Breast epithelium (tissue), 4 donors: ENCODE measurements around the gene KMT2A. TPM values are rescaled to one million over a fixed set of nuclear protein-coding genes. Genes with fewer than 3 reads are reported as not detected.

Experiments used
- DNase-seq, 2 donors: peaks; one replicate each; pipeline ENCODE4 v3.0.0-alpha.2; 2019; ENCODE audit warnings: low spot score in 2 of 2
- H3K27ac ChIP-seq, 2 donors: fragments of 200-600 bp; sonication (generic) in 1 of 2; one replicate each; pipeline ENCODE4 v1.5.1; 2016 to 2019; ENCODE audit warnings: mild to moderate bottlenecking in 1 of 2
- H3K27me3 ChIP-seq, 2 donors: fragments of 200-600 bp; sonication (generic) in 1 of 2; one replicate each; pipeline versions ENCODE4 v1.5.1 to v1.6.0; 2017 to 2019; ENCODE audit warnings: control low read depth in 1 of 2, mild to moderate bottlenecking in 1 of 2
- H3K36me3 ChIP-seq: fragments of 200-600 bp; one replicate; pipeline ENCODE4 v1.5.1; 2019
- H3K4me1 ChIP-seq, 2 donors: fragments of 200-600 bp; sonication (generic); one replicate each; pipeline ENCODE4 v1.5.1; 2016 to 2019; ENCODE audit warnings: control low read depth in 1 of 2
- H3K4me3 ChIP-seq, 3 donors: fragments of 200-600 bp; sonication (generic); 1 replicate in 2 of 3; 2 replicates in 1 of 3; pipeline ENCODE4 v1.5.1; 2016 to 2019; ENCODE audit warnings: mild to moderate bottlenecking in 3 of 3, moderate library complexity in 2 of 3
- H3K9me3 ChIP-seq, 2 donors: fragments of 200-600 bp; sonication (generic) in 1 of 2; one replicate each; pipeline ENCODE4 v1.5.1; 2016 to 2019; ENCODE audit warnings: control low read depth in 1 of 2
- POLR2A ChIP-seq: fragments of 450-650 bp; IDR thresholded peaks from one replicate; pipeline ENCODE4 v1.6.1; 2016; ENCODE audit warnings: antibody characterized with exemption, mild to moderate bottlenecking, moderate library complexity
- POLR2AphosphoS5 ChIP-seq, 3 donors: sonication (generic); formaldehyde crosslinking; IDR thresholded peaks; one replicate each; pipeline ENCODE4 v1.6.1; 2017; ENCODE audit warnings: antibody characterized with exemption in 3 of 3
- intact Hi-C: fragments of 100-400 bp; cut with DNase I; formaldehyde crosslinking; loops from one replicate; pipeline ENCODE4 v1.15.1; 2023; ENCODE audit warnings: low total_unique reads
- total RNA-seq, 3 donors: library from RNA; depleted of rRNA; stranded (reverse); fragments of >200 nt; gene quantifications; one replicate each; pipeline ENCODE4 v1.1.0, GENCODE V29; 2016
- TF ChIP-seq, protein P1 (sequence below), 3 donors: fragments of 450-650 bp; IDR thresholded peaks; one replicate each; pipeline ENCODE4 v1.5.1; 2016 to 2017; ENCODE audit warnings: antibody characterized with exemption in 3 of 3, mild to moderate bottlenecking in 3 of 3, moderate library complexity in 3 of 3

Gene KMT2A
- total RNA-seq, 3 donors from 2014 or later = 67.4 to 100.0 (median 79.6) TPM

GRCh38 chr11:118526688-118527087 lies 90.4 kb downstream of the KMT2A start:
- no peak for DNase-seq
- peaks cover 5 to 30% of the 10 kb centered on the region in 2 donors for H3K4me1 ChIP-seq
- TF ChIP-seq POLR2A (no peak), POLR2AphosphoS5 (IDR thresholded peaks at IDR 0.05) (no peak)
- TF ChIP-seq, protein P1, sequence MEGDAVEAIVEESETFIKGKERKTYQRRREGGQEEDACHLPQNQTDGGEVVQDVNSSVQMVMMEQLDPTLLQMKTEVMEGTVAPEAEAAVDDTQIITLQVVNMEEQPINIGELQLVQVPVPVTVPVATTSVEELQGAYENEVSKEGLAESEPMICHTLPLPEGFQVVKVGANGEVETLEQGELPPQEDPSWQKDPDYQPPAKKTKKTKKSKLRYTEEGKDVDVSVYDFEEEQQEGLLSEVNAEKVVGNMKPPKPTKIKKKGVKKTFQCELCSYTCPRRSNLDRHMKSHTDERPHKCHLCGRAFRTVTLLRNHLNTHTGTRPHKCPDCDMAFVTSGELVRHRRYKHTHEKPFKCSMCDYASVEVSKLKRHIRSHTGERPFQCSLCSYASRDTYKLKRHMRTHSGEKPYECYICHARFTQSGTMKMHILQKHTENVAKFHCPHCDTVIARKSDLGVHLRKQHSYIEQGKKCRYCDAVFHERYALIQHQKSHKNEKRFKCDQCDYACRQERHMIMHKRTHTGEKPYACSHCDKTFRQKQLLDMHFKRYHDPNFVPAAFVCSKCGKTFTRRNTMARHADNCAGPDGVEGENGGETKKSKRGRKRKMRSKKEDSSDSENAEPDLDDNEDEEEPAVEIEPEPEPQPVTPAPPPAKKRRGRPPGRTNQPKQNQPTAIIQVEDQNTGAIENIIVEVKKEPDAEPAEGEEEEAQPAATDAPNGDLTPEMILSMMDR (IDR thresholded peaks at IDR 0.05) = no peak
- no peaks in the 10 kb centered on the region for H3K27me3 ChIP-seq
- no peak overlapping the region for H3K4me3 ChIP-seq
- H3K27ac ChIP-seq = peak overlapping the region; percentile 46 to 54
- intact Hi-C loops = no loop called here
- no peaks in the 10 kb centered on the region for H3K36me3 ChIP-seq
- H3K9me3 ChIP-seq = no peaks in the 10 kb centered on the region

DNA sequence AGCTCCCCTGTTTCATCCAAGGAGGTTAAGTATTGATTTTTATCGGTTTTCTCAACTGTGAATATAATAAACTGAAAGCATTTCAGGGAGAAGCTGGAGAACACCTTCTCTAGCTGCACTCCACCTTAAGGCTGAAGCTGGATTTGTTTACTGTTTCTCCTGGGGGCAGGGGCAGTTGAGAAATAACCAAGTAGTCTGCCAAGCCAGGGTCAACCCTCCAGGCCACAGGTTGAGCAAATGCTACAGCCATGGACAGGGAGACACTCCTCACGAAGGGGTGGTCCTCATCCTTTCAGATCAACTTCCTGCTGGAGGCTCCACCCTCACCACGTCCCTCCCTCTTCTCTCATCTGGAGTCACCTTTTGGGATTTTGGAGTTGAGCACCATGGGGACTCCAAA lies 90.8 kb downstream of the KMT2A start, which contains the start of gene TTC36:
Gene TTC36 (plus strand): TSS at position 366 of the 400 bp plus-strand sequence. CDS start 21 bp downstream, at position 387.
- no peak for TF ChIP-seq POLR2AphosphoS5 (IDR thresholded peaks at IDR 0.05)
- TF ChIP-seq, protein P1 (IDR thresholded peaks at IDR 0.05) = no peak
- no peak for TF ChIP-seq POLR2A
- DNase-seq = peak in 1 of 2 donors; percentile 56
- Histone ChIP-seq H3K27me3 (no peaks in the 10 kb centered on the region), H3K9me3 (no peaks in the 10 kb centered on the region), H3K27ac (peak within 1 kb of the TSS; percentile 46 to 54), H3K36me3 (no peaks in the 10 kb centered on the region), H3K4me1 (peaks cover 7 to 34% of the 10 kb centered on the region in 2 donors), H3K4me3 (no peak within 1 kb of the TSS)
- intact Hi-C loops = no loop called here

DNA sequence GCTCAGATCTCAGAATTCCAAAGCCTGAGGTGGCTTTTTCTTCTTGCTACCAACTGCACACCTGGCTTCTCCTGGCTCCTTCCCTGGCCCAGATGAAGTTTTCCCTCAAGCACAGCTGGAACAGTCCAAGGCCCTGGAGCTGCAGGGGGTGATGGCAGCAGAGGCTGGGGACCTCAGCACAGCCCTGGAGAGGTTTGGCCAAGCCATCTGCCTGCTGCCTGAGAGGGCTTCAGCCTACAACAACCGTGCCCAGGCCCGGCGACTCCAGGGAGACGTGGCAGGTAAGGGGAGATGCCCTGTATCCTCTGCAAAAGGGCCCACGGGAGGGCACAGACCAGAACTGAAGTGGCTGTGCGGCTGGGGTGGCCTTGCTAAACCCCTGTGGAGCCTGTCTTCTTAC lies 92.2 kb downstream of the KMT2A start:
- Histone ChIP-seq H3K27ac (no peak overlapping the region), H3K27me3 (no peaks in the 10 kb centered on the region), H3K4me3 (no peak overlapping the region), H3K9me3 (no peaks in the 10 kb centered on the region), H3K36me3 (no peaks in the 10 kb centered on the region), H3K4me1 (peaks cover 4 to 25% of the 10 kb centered on the region in 2 donors)
- TF ChIP-seq POLR2A = no peak
- TF ChIP-seq POLR2AphosphoS5 (IDR thresholded peaks at IDR 0.05) = no peak
- TF ChIP-seq, protein P1 (IDR thresholded peaks at IDR 0.05) = no peak
- DNase-seq = no peak
- intact Hi-C loops = no loop called here

GRCh38 chr11:118529584-118530175 lies 93.4 kb downstream of the KMT2A start:
- H3K4me3 ChIP-seq = peak overlapping the region; percentile 63 to 96 (median 70)
- TF ChIP-seq, protein P1 (IDR thresholded peaks at IDR 0.05) = no peak
- TF ChIP-seq POLR2AphosphoS5 (IDR thresholded peaks at IDR 0.05) = no peak
- no peak for TF ChIP-seq POLR2A
- peaks cover 4 to 13% of the 10 kb centered on the region in 2 donors for H3K4me1 ChIP-seq
- no peaks in the 10 kb centered on the region for H3K9me3 ChIP-seq
- no peak for DNase-seq
- intact Hi-C loops = no loop called here
- H3K27ac ChIP-seq = no peak overlapping the region
- no peaks in the 10 kb centered on the region for H3K27me3 ChIP-seq
- H3K36me3 ChIP-seq = no peaks in the 10 kb centered on the region

- intact Hi-C loops = no loop called here
- Histone ChIP-seq H3K9me3 (no peaks in the 10 kb centered on the region), H3K4me1 (peaks cover 4 to 8% of the 10 kb centered on the region in 2 donors), H3K36me3 (no peaks in the 10 kb centered on the region), H3K27ac (peak overlapping the region; percentile 54 to 91), H3K4me3 (peak overlapping the region; percentile 63 to 96 (median 70)), H3K27me3 (no peaks in the 10 kb centered on the region)
- DNase-seq = no peak
- TF ChIP-seq POLR2AphosphoS5 (IDR thresholded peaks at IDR 0.05) (no peak), POLR2A (no peak)
- TF ChIP-seq, protein P1 (IDR thresholded peaks at IDR 0.05) = no peak
These were observed 93.9 kb downstream of the KMT2A start for GRCh38 chr11:118530180-118530682.
